AG04450 (cell line): ENCODE results near the gene LRRC34. TPM values are rescaled to one million over a fixed set of nuclear protein-coding genes. Genes with fewer than 3 reads are reported as not detected.

Experiments
- CTCF ChIA-PET: fragments of 300-600, 350-600 bp; formaldehyde crosslinking; extraction: SDS; loops from one replicate; lab custom pipeline; 2022; ENCODE audit warnings: antibody characterized with exemption, inconsistent platforms; lab: Charles Lee
- POLR2A ChIA-PET: fragments of 350-600 bp; formaldehyde crosslinking; extraction: SDS; loops from one replicate; lab custom pipeline; 2021; ENCODE audit warnings: antibody characterized with exemption, inconsistent platforms; lab: Yijun Ruan, JAX
- DNase-seq: peaks from one replicate; pipeline ENCODE4 v3.0.0-alpha.2; 2011; ENCODE audit warnings: low read depth, low spot score
- H3K27ac ChIP-seq: one replicate; pipeline ENCODE4 v1.5.1; 2012; ENCODE audit warnings: low read depth, low read length, control low read depth
- H3K27me3 ChIP-seq: one replicate; pipeline ENCODE4 v1.6.0; 2012; ENCODE audit warnings: low read length; ENCODE audit not compliant: control insufficient read depth, insufficient read depth
- H3K4me3 ChIP-seq: 2 replicates; pipeline ENCODE4 v1.5.1; 2011; ENCODE audit warnings: mild to moderate bottlenecking, low read depth, low read length, control low read depth
- H3K9me3 ChIP-seq: 2 replicates; pipeline ENCODE4 v1.5.1; 2012; ENCODE audit warnings: low read length; ENCODE audit not compliant: control insufficient read depth, insufficient read depth
- CTCF ChIP-seq: IDR thresholded peaks from 2 replicates; pipeline ENCODE4 v1.5.1; 2011; ENCODE audit warnings: low read depth, low read length, control low read depth, inconsistent platforms
- polyA plus RNA-seq: library from polyadenylated mRNA; depleted of rRNA; stranded (reverse); fragments of >200 nt; gene quantifications from 2 replicates; pipeline ENCODE4 v1.2.3, GENCODE V29; 2011

LRRC34 gene
- polyA plus RNA-seq, 1 experiment: 2.3 TPM

DNA sequence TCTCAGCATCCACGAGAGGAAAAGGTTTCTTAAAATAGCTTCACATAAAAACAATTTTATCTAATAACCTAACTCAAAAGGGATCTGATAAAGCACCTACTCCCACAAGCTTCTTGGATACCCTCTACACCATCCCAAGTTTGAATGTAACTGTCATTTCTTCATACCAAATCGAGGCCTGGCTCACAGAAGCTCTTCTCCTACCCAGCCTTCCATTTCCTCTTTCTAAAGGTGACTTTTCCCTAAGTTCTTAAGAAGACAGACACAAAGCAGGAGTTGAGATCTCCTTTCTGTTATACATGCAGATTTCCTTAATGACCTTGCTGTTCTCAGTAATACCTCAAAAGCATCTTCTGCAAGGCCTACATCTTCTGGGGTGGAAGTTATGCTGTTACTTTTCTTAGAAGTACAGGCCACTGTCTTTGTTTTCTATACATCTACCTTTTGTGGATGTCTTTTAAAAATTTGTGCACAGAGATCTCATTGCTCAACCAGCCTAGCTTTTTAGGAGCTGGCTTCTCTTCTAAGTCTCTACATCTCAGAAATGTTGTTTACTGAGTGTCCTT is 3.4 kb downstream of the LRRC34 start:
- no peak for DNase-seq
- ChIA-PET POLR2A (interaction anchor here (0.7 kb wide), 1 partner anchor 933 kb away, joined by 9 read pairs; no protein-coding TSS in a partner anchor), CTCF (interaction anchor here (0.7 kb wide), 1 partner anchor 373 kb away, joined by 5 read pairs; no protein-coding TSS in a partner anchor)
- no peaks in the 10 kb centered on the region for H3K27me3 ChIP-seq
- H3K27ac ChIP-seq: no peak overlapping the region
- TF ChIP-seq CTCF: no peak
- H3K9me3 ChIP-seq: no peaks in the 10 kb centered on the region; the same call in 1 of the 2 replicates
- H3K4me3 ChIP-seq: no peak overlapping the region

DNA sequence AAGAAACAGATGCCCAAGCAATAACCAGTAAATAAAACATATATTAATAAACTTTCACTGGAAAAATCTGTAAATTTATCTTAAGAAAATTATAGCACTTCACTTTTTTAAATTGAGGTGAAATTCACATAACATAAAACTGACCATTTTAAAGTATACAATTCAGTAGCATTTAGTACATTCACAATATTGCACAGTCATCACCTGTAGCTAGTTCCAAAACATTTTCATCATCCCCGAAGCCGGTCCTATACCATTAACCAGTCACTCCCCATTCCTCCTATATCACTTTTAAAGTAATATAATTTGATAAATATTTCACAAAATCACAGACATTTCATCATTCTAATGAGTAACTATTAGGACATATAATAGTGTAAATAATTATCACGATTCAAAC is 8.0 kb downstream of the LRRC34 start:
- Histone ChIP-seq H3K27ac (no peak overlapping the region), H3K4me3 (no peak overlapping the region), H3K9me3 (no peaks in the 10 kb centered on the region), H3K27me3 (no peaks in the 10 kb centered on the region)
- POLR2A ChIA-PET: no interaction called here
- CTCF ChIA-PET: no interaction called here
- DNase-seq: no peak
- TF ChIP-seq CTCF: no peak

DNA sequence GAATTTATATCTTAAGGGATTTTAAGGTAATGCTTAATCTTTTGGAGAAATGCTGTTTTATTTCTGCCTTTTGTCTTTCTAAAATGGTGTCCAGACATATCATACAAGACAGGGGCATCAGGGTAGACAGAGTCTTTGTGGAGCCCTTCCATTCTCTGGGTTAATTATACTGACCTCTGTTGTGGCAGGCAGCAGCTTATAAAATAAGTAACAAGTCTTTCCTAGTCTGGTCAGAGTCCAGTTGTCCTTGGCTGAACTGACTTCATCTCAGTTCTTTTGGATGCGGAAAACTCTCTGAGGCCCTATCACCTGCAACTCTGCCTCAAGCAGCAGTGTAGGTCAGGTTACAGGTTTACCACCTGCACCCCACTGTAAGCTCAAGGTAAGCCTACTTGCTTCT is 20.3 kb downstream of the LRRC34 start:
- POLR2A ChIA-PET: no interaction called here
- no peaks in the 10 kb centered on the region for H3K9me3 ChIP-seq

GRCh38 chr3:169790687-169791429 is 21.8 kb downstream of the LRRC34 start:
- no peak for DNase-seq
- Histone ChIP-seq H3K27ac (no peak overlapping the region), H3K27me3 (no peaks in the 10 kb centered on the region), H3K4me3 (no peak overlapping the region), H3K9me3 (no peaks in the 10 kb centered on the region)
- no peak for TF ChIP-seq CTCF
- ChIA-PET CTCF (no interaction called here), POLR2A (no interaction called here)

More for the DNA sequence above, 20.3 kb downstream of the LRRC34 start:
- CTCF ChIA-PET: no interaction called here
- TF ChIP-seq CTCF: no peak
- Histone ChIP-seq H3K27ac (no peak overlapping the region), H3K27me3 (no peaks in the 10 kb centered on the region), H3K4me3 (no peak overlapping the region)
- DNase-seq: no peak

- no peak overlapping the region for H3K27ac ChIP-seq
- no peak for DNase-seq
- H3K4me3 ChIP-seq: no peak overlapping the region
- H3K27me3 ChIP-seq: no peaks in the 10 kb centered on the region
- TF ChIP-seq CTCF: no peak
- no peaks in the 10 kb centered on the region for H3K9me3 ChIP-seq
- POLR2A ChIA-PET: no interaction called here
- CTCF ChIA-PET: no interaction called here
Observed at GRCh38 chr3:169790219-169790618, 22.5 kb downstream of the LRRC34 start.
